HUES64 (cell line): ENCODE data around the gene B4GALT7.
A peak's percentile ranks its signal among the peaks of the same experiment; 100 is the strongest.

Experiments
- H3K27ac ChIP-seq: 2 replicates; pipeline ENCODE4 v1.7.0; 2013; ENCODE audit warnings: low read depth, low read length, inconsistent platforms
- H3K27me3 ChIP-seq: 2 replicates; pipeline ENCODE4 v1.6.1; 2013; ENCODE audit warnings: mild to moderate bottlenecking, low read length; ENCODE audit not compliant: insufficient read depth
- H3K36me3 ChIP-seq: 2 replicates; pipeline ENCODE4 v1.6.1; 2013; ENCODE audit warnings: mild to moderate bottlenecking, low read length; ENCODE audit not compliant: insufficient read depth
- H3K4me1 ChIP-seq: 2 replicates; pipeline ENCODE4 v1.6.1; 2013; ENCODE audit warnings: mild to moderate bottlenecking, low read length, moderate library complexity; ENCODE audit not compliant: insufficient read depth
- H3K4me3 ChIP-seq: 2 replicates; pipeline ENCODE4 v1.5.1; 2013; ENCODE audit warnings: mild to moderate bottlenecking, low read length, moderate library complexity
- H3K9ac ChIP-seq: 2 replicates; pipeline ENCODE4 v1.6.1; 2013; ENCODE audit warnings: mild to moderate bottlenecking, low read depth, low read length
- H3K9me3 ChIP-seq: 2 replicates; pipeline ENCODE4 v1.6.1; 2013; ENCODE audit warnings: low read depth, low read length; ENCODE audit not compliant: insufficient read depth
- WGBS: fragments of 150-250, 120-280 bp; methylation state at CpG from one replicate; pipeline ENCODE4 v1.1.7; 2013; ENCODE audit warnings: missing lambda C conversion rate; 5-methylcytosine and 5-hydroxymethylcytosine counted together

B4GALT7 gene

GRCh38 chr5:177594071-177594470, 5.9 kb upstream of the B4GALT7 start:
- Histone ChIP-seq H3K9ac (no peak overlapping the region), H3K4me3 (no peak overlapping the region), H3K9me3 (no peaks in the 10 kb centered on the region), H3K27ac (no peak overlapping the region), H3K4me1 (0 out of 2 replicates have a peak, but pooled peaks cover 4% of the 10 kb centered on the region), H3K27me3 (peaks cover 20% of the 10 kb centered on the region; the same call in 1 of the 2 replicates), H3K36me3 (peaks cover 38% of the 10 kb centered on the region)
- 94% methylated on average over 8 of the region's 8 CpGs for WGBS

DNA sequence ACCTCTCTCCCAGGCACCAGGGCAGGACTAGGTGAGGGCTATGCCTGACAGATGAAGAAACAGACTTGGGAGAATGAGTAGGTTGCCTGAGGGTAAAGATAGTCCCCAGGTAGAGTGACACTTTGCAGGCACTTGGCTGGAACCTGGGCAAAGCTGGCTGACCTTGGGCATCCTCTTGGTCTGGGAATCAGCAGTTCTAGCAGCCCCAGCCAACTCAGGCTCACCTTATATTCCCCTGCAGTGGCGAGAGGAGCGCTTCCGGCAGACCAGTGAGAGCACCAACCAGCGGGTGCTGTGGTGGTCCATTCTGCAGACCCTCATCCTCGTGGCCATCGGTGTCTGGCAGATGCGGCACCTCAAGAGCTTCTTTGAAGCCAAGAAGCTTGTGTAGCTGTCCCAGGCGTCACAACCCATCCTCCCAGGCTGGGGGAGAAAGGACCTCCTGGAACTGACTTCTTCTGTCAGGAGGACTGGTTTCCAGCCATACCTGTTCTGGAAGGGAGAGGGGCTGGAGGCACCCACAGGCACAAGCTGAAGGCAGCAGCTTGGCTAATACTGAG, 4.8 kb upstream of the B4GALT7 start:
- Histone ChIP-seq H3K9ac (no peak overlapping the region), H3K4me3 (no peak overlapping the region), H3K9me3 (no peaks in the 10 kb centered on the region), H3K4me1 (0 out of 2 replicates have a peak, but pooled peaks cover 4% of the 10 kb centered on the region), H3K27me3 (peaks cover 14% of the 10 kb centered on the region; the same call in 1 of the 2 replicates), H3K27ac (no peak overlapping the region), H3K36me3 (peaks cover 38% of the 10 kb centered on the region)
- WGBS, result 95% methylated on average over 8 of the region's 8 CpGs

DNA sequence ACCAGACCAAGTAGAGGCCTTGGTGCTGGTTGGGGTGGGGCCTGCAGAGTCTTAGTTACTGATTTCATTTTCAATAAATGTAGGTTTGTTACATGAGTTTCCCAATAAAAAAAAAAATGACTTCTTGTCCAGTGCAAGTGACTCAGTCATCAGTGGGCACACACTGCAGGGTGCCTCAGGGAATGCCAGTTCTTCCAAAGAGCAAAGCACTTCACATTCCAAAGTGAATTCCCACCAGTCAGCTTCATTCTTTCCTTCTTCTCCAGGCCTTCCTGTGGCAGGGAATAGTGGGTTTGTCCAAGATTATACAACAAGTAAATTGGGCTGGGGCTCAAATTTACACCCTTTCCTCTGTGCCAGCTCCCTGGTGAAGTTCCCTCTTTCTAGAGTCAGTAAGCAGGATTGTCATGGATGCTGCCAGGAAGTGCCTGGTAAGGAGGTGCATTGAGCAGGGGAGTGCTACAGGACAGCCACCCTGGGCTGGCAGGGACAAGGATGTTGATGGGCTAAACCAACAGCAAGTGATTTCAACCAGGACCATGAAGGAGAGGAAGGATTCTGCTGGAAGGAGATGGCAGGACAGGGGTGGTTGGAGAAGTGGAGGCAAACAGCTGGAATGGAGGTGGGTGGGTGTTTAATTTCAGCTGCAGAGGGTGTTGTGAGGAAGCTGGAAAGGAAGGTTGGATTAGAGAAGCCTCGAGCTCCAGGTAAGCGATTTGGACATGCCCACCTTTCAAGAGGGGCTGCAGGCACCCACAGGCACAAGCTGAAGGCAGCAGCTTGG, 3.7 kb upstream of the B4GALT7 start:
- peaks cover 4% of the 10 kb centered on the region; the same call in 1 of the 2 replicates for H3K4me1 ChIP-seq
- H3K36me3 ChIP-seq, result peaks cover 38% of the 10 kb centered on the region
- peaks cover 5% of the 10 kb centered on the region; the same call in 1 of the 2 replicates for H3K27me3 ChIP-seq
- no peak overlapping the region for H3K4me3 ChIP-seq
- H3K9me3 ChIP-seq, result no peaks in the 10 kb centered on the region
- WGBS, result 97% methylated on average over 2 of the region's 2 CpGs
- no peak overlapping the region for H3K27ac ChIP-seq
- H3K9ac ChIP-seq, result no peak overlapping the region

DNA sequence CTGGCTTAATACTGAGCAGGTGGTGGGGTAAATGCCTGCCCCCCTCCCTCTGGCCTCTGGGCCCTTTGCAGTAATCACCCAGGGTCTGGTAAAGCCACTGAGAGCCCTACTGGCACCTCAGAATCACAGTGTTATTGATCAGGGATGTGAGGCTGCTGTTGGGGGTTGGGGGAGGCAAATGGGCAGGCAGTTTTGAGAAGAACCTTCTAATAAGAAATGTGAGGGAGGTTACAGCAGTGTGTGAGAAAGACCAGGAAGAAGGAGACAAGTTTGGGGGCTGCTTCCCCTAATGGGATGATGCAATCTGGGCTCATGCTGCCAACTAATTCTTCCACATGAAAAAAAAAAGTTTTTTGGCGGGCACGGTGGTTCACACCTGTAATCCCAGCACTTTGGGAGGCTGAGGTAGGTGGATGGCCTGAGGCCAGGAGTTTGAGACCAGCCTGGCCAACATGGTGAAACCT, 3.1 kb upstream of the B4GALT7 start:
- Histone ChIP-seq H3K27ac (no peak overlapping the region), H3K36me3 (peaks cover 38% of the 10 kb centered on the region), H3K27me3 (peaks cover 4% of the 10 kb centered on the region; the same call in 1 of the 2 replicates), H3K4me1 (peaks cover 4% of the 10 kb centered on the region; the same call in 1 of the 2 replicates), H3K9ac (no peak overlapping the region), H3K9me3 (no peaks in the 10 kb centered on the region), H3K4me3 (no peak overlapping the region)
- WGBS, result 93% methylated on average over 2 of the region's 2 CpGs

GRCh38 chr5:177598477-177598876, 1.5 kb upstream of the B4GALT7 start:
- Histone ChIP-seq H3K4me3 (no peak overlapping the region), H3K27ac (no peak overlapping the region), H3K4me1 (no peaks in the 10 kb centered on the region; the same call in 1 of the 2 replicates), H3K9me3 (no peaks in the 10 kb centered on the region), H3K9ac (no peak overlapping the region), H3K27me3 (peaks cover 4% of the 10 kb centered on the region; the same call in 1 of the 2 replicates), H3K36me3 (peaks cover 35% of the 10 kb centered on the region)
- 61% methylated on average over 4 of the region's 5 CpGs for WGBS

- Histone ChIP-seq H3K9ac (peak overlapping the region; percentile 86), H3K27ac (no peak overlapping the region), H3K36me3 (peaks cover 21% of the 10 kb centered on the region), H3K27me3 (peaks cover 4% of the 10 kb centered on the region; the same call in 1 of the 2 replicates), H3K4me3 (peak overlapping the region; percentile 90), H3K4me1 (no peaks in the 10 kb centered on the region; the same call in 1 of the 2 replicates), H3K9me3 (no peaks in the 10 kb centered on the region)
- WGBS, result 20% methylated on average over 16 of the region's 16 CpGs
Measured at GRCh38 chr5:177600508-177601018, 631 bp downstream of the B4GALT7 start.

GRCh38 chr5:177601126-177601525, 1.2 kb downstream of the B4GALT7 start:
- Histone ChIP-seq H3K27me3 (peaks cover 4% of the 10 kb centered on the region; the same call in 1 of the 2 replicates), H3K27ac (no peak overlapping the region), H3K4me1 (no peaks in the 10 kb centered on the region; the same call in 1 of the 2 replicates), H3K36me3 (peaks cover 18% of the 10 kb centered on the region), H3K9ac (peak overlapping the region; percentile 86), H3K9me3 (no peaks in the 10 kb centered on the region), H3K4me3 (peak overlapping the region; percentile 90)
- 92% methylated on average over 11 of the region's 11 CpGs for WGBS

GRCh38 chr5:177601577-177602457, 1.9 kb downstream of the B4GALT7 start:
- peaks cover 11% of the 10 kb centered on the region for H3K36me3 ChIP-seq
- no peak overlapping the region for H3K9ac ChIP-seq
- no peak overlapping the region for H3K27ac ChIP-seq
- no peaks in the 10 kb centered on the region for H3K9me3 ChIP-seq
- H3K4me1 ChIP-seq, result no peaks in the 10 kb centered on the region; the same call in 1 of the 2 replicates
- no peak overlapping the region for H3K4me3 ChIP-seq
- 94% methylated on average over 13 of the region's 13 CpGs for WGBS
- peaks cover 4% of the 10 kb centered on the region; the same call in 1 of the 2 replicates for H3K27me3 ChIP-seq

DNA sequence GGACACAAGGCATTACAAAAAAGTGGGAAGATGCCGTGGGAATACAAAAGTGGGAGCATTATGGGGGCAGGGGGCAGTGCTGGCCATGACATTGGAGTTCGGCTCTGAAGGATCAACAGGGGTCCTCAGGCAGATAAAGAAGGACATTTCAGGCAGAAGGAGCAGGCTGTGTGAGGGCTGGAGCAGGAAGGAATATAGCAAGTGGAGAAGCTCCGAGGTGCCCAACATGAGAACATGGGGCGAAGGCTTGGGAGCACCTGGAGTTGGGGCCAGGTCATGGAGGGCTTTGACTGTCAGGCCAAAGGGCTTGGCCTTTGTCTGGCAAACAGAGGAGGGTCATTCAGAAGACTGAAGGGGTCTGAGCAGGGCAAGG, 2.5 kb downstream of the B4GALT7 start:
- peaks cover 4% of the 10 kb centered on the region; the same call in 1 of the 2 replicates for H3K27me3 ChIP-seq
- 93% methylated on average over 4 of the region's 4 CpGs for WGBS
- H3K9me3 ChIP-seq, result no peaks in the 10 kb centered on the region
- H3K9ac ChIP-seq, result no peak overlapping the region
- H3K4me1 ChIP-seq, result no peaks in the 10 kb centered on the region; the same call in 1 of the 2 replicates
- no peak overlapping the region for H3K27ac ChIP-seq
- no peak overlapping the region for H3K4me3 ChIP-seq
- peaks cover 10% of the 10 kb centered on the region for H3K36me3 ChIP-seq

DNA sequence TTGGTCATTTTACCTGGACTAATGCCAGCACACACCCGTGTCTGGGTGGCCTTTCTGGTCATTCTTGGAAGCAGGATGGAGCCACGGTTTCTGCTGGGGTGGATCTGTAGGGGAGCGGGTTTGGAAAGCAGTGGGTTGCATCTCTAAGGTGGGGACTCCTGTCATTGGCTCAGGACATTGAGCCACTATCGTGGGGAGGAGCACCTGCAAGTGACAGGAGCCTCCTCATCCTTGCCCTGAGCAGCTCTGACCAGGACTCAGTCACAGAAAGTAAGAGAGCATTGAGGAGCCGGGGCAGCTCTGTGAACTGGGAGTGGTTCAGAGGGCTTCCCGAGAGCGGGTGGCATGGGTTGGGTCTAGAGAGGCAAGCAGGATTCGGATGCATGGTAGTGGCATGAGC, 3.7 kb downstream of the B4GALT7 start:
- Histone ChIP-seq H3K9me3 (no peaks in the 10 kb centered on the region), H3K9ac (no peak overlapping the region), H3K27ac (no peak overlapping the region), H3K4me3 (no peak overlapping the region), H3K27me3 (peaks cover under 1% of the 10 kb centered on the region; the same call in 1 of the 2 replicates), H3K4me1 (peaks cover 4% of the 10 kb centered on the region), H3K36me3 (peaks cover 10% of the 10 kb centered on the region)
- 89% methylated on average over 8 of the region's 8 CpGs for WGBS
